ENCODE results near the gene CASK.
A peak's percentile ranks its signal among the peaks of the same experiment; 100 is the strongest.

Gene CASK

GRCh38 chrX:41705680-41706374 is 217.5 kb downstream of the CASK start:
- FAIRE-seq (peak; percentile 83), DNase-seq (ENCODE audit: insufficient read length) (no peak)
- TF ChIP-seq POLR2A (IDR thresholded peaks at IDR 0.05; ENCODE audit: low read depth, low read length), result no peak
- TF ChIP-seq TAF1 (IDR thresholded peaks at IDR 0.05; ENCODE audit: borderline replicate concordance, low read depth, low read length), result no peak
- TF ChIP-seq POLR2AphosphoS5 (IDR thresholded peaks at IDR 0.05; ENCODE audit: low read depth, low read length), result no peak

- FAIRE-seq, result no peak
- TF ChIP-seq TAF1 (IDR thresholded peaks at IDR 0.05; ENCODE audit: borderline replicate concordance, low read depth, low read length), result no peak
- TF ChIP-seq POLR2AphosphoS5 (IDR thresholded peaks at IDR 0.05; ENCODE audit: low read depth, low read length), result no peak
- TF ChIP-seq POLR2A (IDR thresholded peaks at IDR 0.05; ENCODE audit: low read depth, low read length), result no peak
- DNase-seq (ENCODE audit: insufficient read length), result no peak
Observed at GRCh38 chrX:41705042-41705441, 218.3 kb downstream of the CASK start.

- FAIRE-seq (peak; percentile 30), DNase-seq (ENCODE audit: insufficient read length) (no peak)
- TF ChIP-seq TAF1 (IDR thresholded peaks at IDR 0.05; ENCODE audit: borderline replicate concordance, low read depth, low read length) (no peak), POLR2A (IDR thresholded peaks at IDR 0.05; ENCODE audit: low read depth, low read length) (no peak), POLR2AphosphoS5 (IDR thresholded peaks at IDR 0.05; ENCODE audit: low read depth, low read length) (no peak)
Observed at GRCh38 chrX:41703574-41704029, 219.8 kb downstream of the CASK start.

- FAIRE-seq, result no peak
- DNase-seq (ENCODE audit: insufficient read length), result no peak
- TF ChIP-seq POLR2AphosphoS5 (IDR thresholded peaks at IDR 0.05; ENCODE audit: low read depth, low read length), result no peak
- TF ChIP-seq TAF1 (IDR thresholded peaks at IDR 0.05; ENCODE audit: borderline replicate concordance, low read depth, low read length), result no peak
- no peak for TF ChIP-seq POLR2A (IDR thresholded peaks at IDR 0.05; ENCODE audit: low read depth, low read length)
Observed at GRCh38 chrX:41695426-41695825, 227.9 kb downstream of the CASK start.

GRCh38 chrX:41693024-41693423 is 230.3 kb downstream of the CASK start:
- DNase-seq (ENCODE audit: insufficient read length), result no peak
- FAIRE-seq, result no peak
- no peak for TF ChIP-seq TAF1 (IDR thresholded peaks at IDR 0.05; ENCODE audit: borderline replicate concordance, low read depth, low read length)
- TF ChIP-seq POLR2AphosphoS5 (IDR thresholded peaks at IDR 0.05; ENCODE audit: low read depth, low read length), result no peak
- no peak for TF ChIP-seq POLR2A (IDR thresholded peaks at IDR 0.05; ENCODE audit: low read depth, low read length)

GRCh38 chrX:41692162-41692749 is 231.1 kb downstream of the CASK start:
- FAIRE-seq (no peak), DNase-seq (ENCODE audit: insufficient read length) (no peak)
- TF ChIP-seq POLR2AphosphoS5 (IDR thresholded peaks at IDR 0.05; ENCODE audit: low read depth, low read length) (no peak), POLR2A (IDR thresholded peaks at IDR 0.05; ENCODE audit: low read depth, low read length) (no peak), TAF1 (IDR thresholded peaks at IDR 0.05; ENCODE audit: borderline replicate concordance, low read depth, low read length) (no peak)

- DNase-seq (ENCODE audit: insufficient read length), result no peak
- no peak for FAIRE-seq
- TF ChIP-seq POLR2AphosphoS5 (IDR thresholded peaks at IDR 0.05; ENCODE audit: low read depth, low read length) (no peak), POLR2A (IDR thresholded peaks at IDR 0.05; ENCODE audit: low read depth, low read length) (no peak), TAF1 (IDR thresholded peaks at IDR 0.05; ENCODE audit: borderline replicate concordance, low read depth, low read length) (no peak)
Observed at GRCh38 chrX:41689711-41690110, 233.6 kb downstream of the CASK start.

- no peak for FAIRE-seq
- TF ChIP-seq POLR2A (IDR thresholded peaks at IDR 0.05; ENCODE audit: low read depth, low read length), result no peak
- no peak for TF ChIP-seq POLR2AphosphoS5 (IDR thresholded peaks at IDR 0.05; ENCODE audit: low read depth, low read length)
- TF ChIP-seq TAF1 (IDR thresholded peaks at IDR 0.05; ENCODE audit: borderline replicate concordance, low read depth, low read length), result no peak
- no peak for DNase-seq (ENCODE audit: insufficient read length)
Observed at GRCh38 chrX:41688835-41689234, 234.5 kb downstream of the CASK start, which contains the start of gene GPR34. Gene GPR34 (plus strand): TSS chrX:41688973. CDS start chrX:41695634, 6,661 bp downstream.

- TF ChIP-seq TAF1 (IDR thresholded peaks at IDR 0.05; ENCODE audit: borderline replicate concordance, low read depth, low read length), result no peak
- no peak for TF ChIP-seq POLR2A (IDR thresholded peaks at IDR 0.05; ENCODE audit: low read depth, low read length)
- TF ChIP-seq POLR2AphosphoS5 (IDR thresholded peaks at IDR 0.05; ENCODE audit: low read depth, low read length), result no peak
- FAIRE-seq (no peak), DNase-seq (ENCODE audit: insufficient read length) (no peak)
Observed at GRCh38 chrX:41688156-41688555, 235.2 kb downstream of the CASK start.

GRCh38 chrX:41686788-41687187 is 236.6 kb downstream of the CASK start:
- FAIRE-seq (no peak), DNase-seq (ENCODE audit: insufficient read length) (no peak)
- TF ChIP-seq POLR2A (IDR thresholded peaks at IDR 0.05; ENCODE audit: low read depth, low read length) (no peak), TAF1 (IDR thresholded peaks at IDR 0.05; ENCODE audit: borderline replicate concordance, low read depth, low read length) (no peak), POLR2AphosphoS5 (IDR thresholded peaks at IDR 0.05; ENCODE audit: low read depth, low read length) (no peak)

- DNase-seq (ENCODE audit: insufficient read length), result no peak
- no peak for FAIRE-seq
- no peak for TF ChIP-seq TAF1 (IDR thresholded peaks at IDR 0.05; ENCODE audit: borderline replicate concordance, low read depth, low read length)
Observed at GRCh38 chrX:41684940-41685339, 238.4 kb downstream of the CASK start.

- peak; percentile 46 for FAIRE-seq
- DNase-seq (ENCODE audit: insufficient read length), result no peak
- no peak for TF ChIP-seq TAF1 (IDR thresholded peaks at IDR 0.05; ENCODE audit: borderline replicate concordance, low read depth, low read length)
- TF ChIP-seq POLR2AphosphoS5 (IDR thresholded peaks at IDR 0.05; ENCODE audit: low read depth, low read length), result no peak
- no peak for TF ChIP-seq POLR2A (IDR thresholded peaks at IDR 0.05; ENCODE audit: low read depth, low read length)
Observed at GRCh38 chrX:41684138-41684537, 239.2 kb downstream of the CASK start.
